Kidney epithelial cell (primary cell): Measurements from ENCODE around the gene BBIP1. TPM values are rescaled to one million over a fixed set of nuclear protein-coding genes. Genes with fewer than 3 reads are reported as not detected.

Experiments used
- DNase-seq: peaks from one replicate; pipeline ENCODE4 v3.0.0-alpha.2; 2010; ENCODE audit warnings: low read depth
- H3K27me3 ChIP-seq: 2 replicates; pipeline ENCODE4 v1.6.0; 2011; ENCODE audit warnings: low read length; ENCODE audit not compliant: control insufficient read depth, insufficient read depth
- H3K36me3 ChIP-seq: 2 replicates; pipeline ENCODE4 v1.5.1; 2011; ENCODE audit warnings: low read length; ENCODE audit not compliant: control insufficient read depth, insufficient read depth
- H3K4me3 ChIP-seq: 2 replicates; pipeline ENCODE4 v1.5.1; 2011; ENCODE audit warnings: low read depth, mild to moderate bottlenecking, control low read depth, low read length
- total RNA-seq: library from RNA; depleted of rRNA; stranded (reverse); fragments of >200 nt; gene quantifications from 2 replicates; pipeline ENCODE4 v1.2.3, GENCODE V29; 2015
- TF ChIP-seq, protein P1 (sequence below): IDR thresholded peaks from 2 replicates; pipeline ENCODE4 v1.5.1; 2011; ENCODE audit warnings: mild to moderate bottlenecking, moderate library complexity, low read length, control low read depth, inconsistent platforms; ENCODE audit not compliant: insufficient read depth, poor library complexity, severe bottlenecking

Gene BBIP1
- total RNA-seq, 1 donor from 2014 or later = 24.7 TPM

- DNase-seq = no peak
- Histone ChIP-seq H3K36me3 (no peaks in the 10 kb centered on the region), H3K27me3 (no peaks in the 10 kb centered on the region), H3K4me3 (no peak overlapping the region)
- TF ChIP-seq, protein P1, sequence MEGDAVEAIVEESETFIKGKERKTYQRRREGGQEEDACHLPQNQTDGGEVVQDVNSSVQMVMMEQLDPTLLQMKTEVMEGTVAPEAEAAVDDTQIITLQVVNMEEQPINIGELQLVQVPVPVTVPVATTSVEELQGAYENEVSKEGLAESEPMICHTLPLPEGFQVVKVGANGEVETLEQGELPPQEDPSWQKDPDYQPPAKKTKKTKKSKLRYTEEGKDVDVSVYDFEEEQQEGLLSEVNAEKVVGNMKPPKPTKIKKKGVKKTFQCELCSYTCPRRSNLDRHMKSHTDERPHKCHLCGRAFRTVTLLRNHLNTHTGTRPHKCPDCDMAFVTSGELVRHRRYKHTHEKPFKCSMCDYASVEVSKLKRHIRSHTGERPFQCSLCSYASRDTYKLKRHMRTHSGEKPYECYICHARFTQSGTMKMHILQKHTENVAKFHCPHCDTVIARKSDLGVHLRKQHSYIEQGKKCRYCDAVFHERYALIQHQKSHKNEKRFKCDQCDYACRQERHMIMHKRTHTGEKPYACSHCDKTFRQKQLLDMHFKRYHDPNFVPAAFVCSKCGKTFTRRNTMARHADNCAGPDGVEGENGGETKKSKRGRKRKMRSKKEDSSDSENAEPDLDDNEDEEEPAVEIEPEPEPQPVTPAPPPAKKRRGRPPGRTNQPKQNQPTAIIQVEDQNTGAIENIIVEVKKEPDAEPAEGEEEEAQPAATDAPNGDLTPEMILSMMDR = no peak
Observed at GRCh38 chr10:110957606-110958005, 38.6 kb upstream of the BBIP1 start.

DNA sequence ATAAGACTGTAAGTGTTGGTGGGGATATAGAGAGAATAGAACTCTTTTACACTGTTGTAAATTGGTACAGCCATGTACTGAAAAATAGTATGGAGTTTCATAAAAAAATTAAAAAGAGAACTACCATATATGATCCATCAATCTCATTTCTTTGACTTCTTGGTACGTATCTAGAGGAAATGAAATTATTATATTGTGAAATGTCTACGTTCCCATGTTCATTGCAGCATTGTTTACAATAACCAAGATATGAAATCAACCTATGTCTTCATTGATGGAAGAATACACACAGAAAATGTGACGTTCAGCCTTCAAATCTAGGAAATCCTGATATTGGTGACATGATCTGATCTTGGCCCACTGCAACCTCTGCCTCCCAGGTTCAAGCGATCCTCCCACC, 32.4 kb upstream of the BBIP1 start:
- Histone ChIP-seq H3K27me3 (no peaks in the 10 kb centered on the region), H3K4me3 (no peak overlapping the region), H3K36me3 (no peaks in the 10 kb centered on the region)
- no peak for DNase-seq
- TF ChIP-seq, protein P1 = no peak

DNA sequence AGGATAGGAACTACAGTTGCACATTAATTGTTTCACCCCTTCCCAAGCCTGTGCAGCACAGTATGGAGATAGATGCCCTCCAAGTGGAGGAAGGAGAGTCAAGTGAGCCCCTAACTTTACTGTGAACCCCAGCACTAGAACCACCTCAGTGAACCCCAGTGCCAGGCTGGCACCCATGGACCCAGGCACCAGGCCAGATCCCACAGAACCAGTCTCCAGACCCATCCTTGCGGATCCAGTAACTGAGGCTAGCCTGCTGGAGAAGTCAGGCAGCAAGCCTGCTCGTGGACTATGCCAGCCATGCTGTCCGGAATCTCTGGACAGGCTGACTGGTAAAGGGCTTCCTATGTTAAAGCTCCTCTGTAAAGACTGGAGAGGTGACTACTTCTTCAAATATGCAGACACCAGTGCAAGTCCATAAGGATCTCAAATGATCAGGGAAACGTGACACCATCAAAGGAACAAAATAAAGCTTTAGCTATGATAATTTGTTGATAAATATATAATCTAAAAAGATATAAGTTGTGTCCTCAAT, 28.1 kb upstream of the BBIP1 start:
- no peak overlapping the region for H3K4me3 ChIP-seq
- TF ChIP-seq, protein P1 = no peak
- no peaks in the 10 kb centered on the region for H3K27me3 ChIP-seq
- H3K36me3 ChIP-seq = no peaks in the 10 kb centered on the region
- DNase-seq = no peak

GRCh38 chr10:110946496-110946895, 27.5 kb upstream of the BBIP1 start:
- Histone ChIP-seq H3K4me3 (no peak overlapping the region), H3K36me3 (no peaks in the 10 kb centered on the region), H3K27me3 (no peaks in the 10 kb centered on the region)
- TF ChIP-seq, protein P1 = no peak
- no peak for DNase-seq

GRCh38 chr10:110944792-110945396, 25.9 kb upstream of the BBIP1 start:
- no peak for DNase-seq
- Histone ChIP-seq H3K36me3 (no peaks in the 10 kb centered on the region), H3K27me3 (no peaks in the 10 kb centered on the region), H3K4me3 (no peak overlapping the region)
- TF ChIP-seq, protein P1 = no peak

DNA sequence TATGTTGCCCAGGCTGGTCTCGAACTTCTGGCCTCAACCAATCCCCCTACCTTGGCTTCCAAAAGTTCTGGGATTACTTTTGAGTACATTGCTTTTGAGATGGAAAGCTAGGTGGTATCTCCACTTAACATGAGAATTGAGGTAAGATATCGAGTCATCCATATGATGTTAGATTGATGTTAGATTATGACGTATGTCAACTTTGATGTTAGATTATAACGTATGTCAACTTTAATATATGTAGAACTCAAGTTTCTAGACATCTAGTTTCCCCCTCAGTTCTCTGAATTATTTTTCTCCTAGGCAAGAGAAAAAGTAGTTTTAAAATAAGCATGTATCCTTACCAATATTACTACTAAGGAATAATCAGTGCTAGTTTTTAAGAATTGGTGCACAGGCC, 20.4 kb upstream of the BBIP1 start:
- no peak overlapping the region for H3K4me3 ChIP-seq
- no peaks in the 10 kb centered on the region for H3K36me3 ChIP-seq
- TF ChIP-seq, protein P1 = no peak
- no peaks in the 10 kb centered on the region for H3K27me3 ChIP-seq
- no peak for DNase-seq
